ENCODE data around the gene PIEZO2.

The PIEZO2 gene

GRCh38 chr18:10681581-10682367 lies 467.6 kb downstream of the PIEZO2 start:
- Histone ChIP-seq H3K9ac (ENCODE audit: low read length) (no peak overlapping the region), H3K4me3 (ENCODE audit: low read depth in 1 of 2, low read length in 2 of 2) (no peak overlapping the region), H3K27me3 (ENCODE audit: control insufficient read depth in 1 of 2, insufficient read depth in 2 of 2, low read length in 2 of 2) (no peaks in the 10 kb centered on the region), H3K9me3 (ENCODE audit: low read length) (no peaks in the 10 kb centered on the region), H3K36me3 (ENCODE audit: insufficient read depth, low read length) (no peaks in the 10 kb centered on the region), H3K4me1 (ENCODE audit: insufficient read depth, low read length) (no peaks in the 10 kb centered on the region), H3K27ac (ENCODE audit: low read depth, low read length) (no peak overlapping the region)

GRCh38 chr18:10680271-10680596 lies 469.1 kb downstream of the PIEZO2 start:
- Histone ChIP-seq H3K27ac (ENCODE audit: low read depth, low read length) (no peak overlapping the region), H3K4me1 (ENCODE audit: insufficient read depth, low read length) (no peaks in the 10 kb centered on the region), H3K27me3 (ENCODE audit: control insufficient read depth in 1 of 2, insufficient read depth in 2 of 2, low read length in 2 of 2) (no peaks in the 10 kb centered on the region), H3K4me3 (ENCODE audit: low read depth in 1 of 2, low read length in 2 of 2) (no peak overlapping the region), H3K36me3 (ENCODE audit: insufficient read depth, low read length) (no peaks in the 10 kb centered on the region), H3K9me3 (ENCODE audit: low read length) (no peaks in the 10 kb centered on the region), H3K9ac (ENCODE audit: low read length) (no peak overlapping the region)

- Histone ChIP-seq H3K36me3 (ENCODE audit: insufficient read depth, low read length) (no peaks in the 10 kb centered on the region), H3K4me1 (ENCODE audit: insufficient read depth, low read length) (no peaks in the 10 kb centered on the region), H3K27me3 (ENCODE audit: control insufficient read depth in 1 of 2, insufficient read depth in 2 of 2, low read length in 2 of 2) (no peaks in the 10 kb centered on the region), H3K27ac (ENCODE audit: low read depth, low read length) (no peak overlapping the region), H3K9me3 (ENCODE audit: low read length) (no peaks in the 10 kb centered on the region), H3K9ac (ENCODE audit: low read length) (no peak overlapping the region), H3K4me3 (ENCODE audit: low read depth in 1 of 2, low read length in 2 of 2) (no peak overlapping the region)
Measured at GRCh38 chr18:10679557-10680270, 469.7 kb downstream of the PIEZO2 start.

GRCh38 chr18:10671441-10671840 lies 477.9 kb downstream of the PIEZO2 start:
- Histone ChIP-seq H3K4me3 (ENCODE audit: low read depth in 1 of 2, low read length in 2 of 2) (no peak overlapping the region), H3K27me3 (ENCODE audit: control insufficient read depth in 1 of 2, insufficient read depth in 2 of 2, low read length in 2 of 2) (no peaks in the 10 kb centered on the region), H3K9ac (ENCODE audit: low read length) (no peak overlapping the region), H3K27ac (ENCODE audit: low read depth, low read length) (no peak overlapping the region), H3K9me3 (ENCODE audit: low read length) (no peaks in the 10 kb centered on the region), H3K4me1 (ENCODE audit: insufficient read depth, low read length) (no peaks in the 10 kb centered on the region), H3K36me3 (ENCODE audit: insufficient read depth, low read length) (no peaks in the 10 kb centered on the region)

- no peak overlapping the region for H3K9ac ChIP-seq (ENCODE audit: low read length)
Measured at GRCh38 chr18:10670856-10671255, 478.5 kb downstream of the PIEZO2 start.

DNA sequence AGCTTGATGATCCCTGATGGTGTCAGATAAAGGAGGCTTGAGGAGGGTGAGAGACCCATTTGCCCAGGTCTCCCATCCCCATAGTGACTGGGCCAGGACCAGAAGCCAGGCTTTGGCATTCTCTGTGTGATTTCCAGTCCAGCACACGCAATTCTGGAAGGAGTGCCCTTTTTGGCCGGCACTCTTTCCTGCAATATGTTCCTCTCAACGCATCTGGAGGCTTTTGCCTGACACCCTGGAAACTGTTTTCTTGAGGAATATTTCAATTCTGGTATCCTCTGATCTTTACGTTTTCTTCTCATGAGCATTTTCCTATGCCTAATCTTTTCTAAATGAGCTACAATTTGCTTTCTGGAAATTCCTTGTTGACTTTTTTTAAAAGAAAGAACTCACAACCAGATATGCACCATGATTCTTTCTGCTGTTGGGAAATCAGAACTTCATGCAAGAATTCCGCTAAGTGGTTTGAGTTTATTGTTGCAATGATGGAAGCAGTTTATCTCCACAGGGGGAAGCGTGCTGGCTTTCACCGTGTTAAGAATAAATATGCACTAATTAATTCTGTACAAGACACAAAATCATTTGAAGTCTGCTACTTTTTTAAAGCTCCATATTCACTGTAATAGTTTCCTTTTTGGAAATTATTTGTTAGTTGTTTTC lies 479.8 kb downstream of the PIEZO2 start:
- no peak overlapping the region for H3K4me3 ChIP-seq (ENCODE audit: low read depth in 1 of 2, low read length in 2 of 2)
- H3K4me1 ChIP-seq (ENCODE audit: insufficient read depth, low read length): no peaks in the 10 kb centered on the region

More at GRCh38 chr18:10670856-10671255, 478.5 kb downstream of the PIEZO2 start:
- no peak overlapping the region for H3K4me3 ChIP-seq (ENCODE audit: low read depth in 1 of 2, low read length in 2 of 2)
- H3K36me3 ChIP-seq (ENCODE audit: insufficient read depth, low read length): no peaks in the 10 kb centered on the region
- no peak overlapping the region for H3K27ac ChIP-seq (ENCODE audit: low read depth, low read length)
- H3K27me3 ChIP-seq (ENCODE audit: control insufficient read depth in 1 of 2, insufficient read depth in 2 of 2, low read length in 2 of 2): no peaks in the 10 kb centered on the region
- no peaks in the 10 kb centered on the region for H3K4me1 ChIP-seq (ENCODE audit: insufficient read depth, low read length)
- no peaks in the 10 kb centered on the region for H3K9me3 ChIP-seq (ENCODE audit: low read length)

DNA sequence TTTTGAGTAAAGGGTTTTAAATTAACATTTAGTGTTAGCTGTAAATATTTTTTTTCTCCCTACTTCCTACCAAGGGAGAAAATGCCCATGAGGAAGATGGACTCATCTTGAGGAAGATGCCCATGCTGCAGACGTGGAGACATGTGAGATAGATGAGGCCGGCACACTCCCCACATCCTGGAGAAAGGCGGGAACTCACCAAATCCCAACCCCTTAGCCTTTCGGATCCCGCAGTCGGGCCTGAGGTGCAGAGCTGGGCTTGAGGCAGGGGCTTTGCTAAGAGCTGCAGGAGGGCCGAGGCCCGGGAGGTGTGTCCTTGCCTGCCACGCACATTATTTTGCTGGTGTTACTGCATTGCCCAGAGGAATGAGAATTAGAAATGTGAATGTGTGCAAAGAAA lies 485.6 kb downstream of the PIEZO2 start:
- Histone ChIP-seq H3K36me3 (ENCODE audit: insufficient read depth, low read length) (no peaks in the 10 kb centered on the region), H3K27me3 (ENCODE audit: control insufficient read depth in 1 of 2, insufficient read depth in 2 of 2, low read length in 2 of 2) (no peaks in the 10 kb centered on the region), H3K27ac (ENCODE audit: low read depth, low read length) (no peak overlapping the region), H3K4me1 (ENCODE audit: insufficient read depth, low read length) (no peaks in the 10 kb centered on the region), H3K9ac (ENCODE audit: low read length) (no peak overlapping the region), H3K9me3 (ENCODE audit: low read length) (no peaks in the 10 kb centered on the region), H3K4me3 (ENCODE audit: low read depth in 1 of 2, low read length in 2 of 2) (no peak overlapping the region)

More for the DNA sequence above, 479.8 kb downstream of the PIEZO2 start:
- Histone ChIP-seq H3K27me3 (ENCODE audit: control insufficient read depth in 1 of 2, insufficient read depth in 2 of 2, low read length in 2 of 2) (no peaks in the 10 kb centered on the region), H3K9me3 (ENCODE audit: low read length) (no peaks in the 10 kb centered on the region), H3K36me3 (ENCODE audit: insufficient read depth, low read length) (no peaks in the 10 kb centered on the region), H3K27ac (ENCODE audit: low read depth, low read length) (no peak overlapping the region), H3K9ac (ENCODE audit: low read length) (no peak overlapping the region)

GRCh38 chr18:10661317-10661716 lies 488.1 kb downstream of the PIEZO2 start:
- H3K27me3 ChIP-seq (ENCODE audit: control insufficient read depth in 1 of 2, insufficient read depth in 2 of 2, low read length in 2 of 2): no peaks in the 10 kb centered on the region
- no peaks in the 10 kb centered on the region for H3K4me1 ChIP-seq (ENCODE audit: insufficient read depth, low read length)
- H3K36me3 ChIP-seq (ENCODE audit: insufficient read depth, low read length): no peaks in the 10 kb centered on the region
- H3K9me3 ChIP-seq (ENCODE audit: low read length): no peaks in the 10 kb centered on the region
- H3K4me3 ChIP-seq (ENCODE audit: low read depth in 1 of 2, low read length in 2 of 2): no peak overlapping the region
- no peak overlapping the region for H3K9ac ChIP-seq (ENCODE audit: low read length)
- H3K27ac ChIP-seq (ENCODE audit: low read depth, low read length): no peak overlapping the region

DNA sequence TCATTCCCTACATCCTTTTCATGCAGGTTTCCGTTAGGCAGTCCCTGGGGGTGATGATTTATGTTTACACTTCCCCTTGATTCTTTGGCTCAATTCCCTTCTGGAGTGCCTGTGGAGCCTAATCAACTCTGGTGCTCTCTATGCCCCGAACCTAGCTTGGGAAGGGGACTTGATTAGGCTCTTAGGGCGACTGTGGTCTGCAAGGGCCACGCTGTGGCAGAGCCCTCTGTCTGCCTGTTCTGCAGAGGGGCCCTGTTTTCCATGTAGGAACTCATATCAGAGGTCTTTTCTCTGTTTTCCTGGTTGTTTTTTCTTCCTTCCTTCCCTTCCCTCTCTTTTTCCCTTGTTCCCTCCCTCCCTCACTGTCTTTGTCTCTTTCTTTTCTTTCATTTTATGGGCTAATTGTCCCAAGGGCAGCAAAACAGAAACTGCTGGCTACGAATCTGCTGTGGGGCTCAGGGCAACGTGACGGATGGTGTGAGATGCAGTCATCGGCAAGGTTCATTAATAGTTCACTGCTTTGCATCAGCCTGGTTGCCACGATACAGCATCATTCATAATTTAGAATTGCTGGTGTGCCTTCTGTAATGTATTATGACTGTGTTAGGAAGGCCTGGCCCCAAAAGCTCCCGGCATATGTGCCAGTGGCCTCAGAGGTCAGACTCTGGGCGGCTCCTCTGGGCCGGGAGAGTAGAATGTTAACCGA lies 489.0 kb downstream of the PIEZO2 start:
- H3K27ac ChIP-seq (ENCODE audit: low read depth, low read length): no peak overlapping the region
- no peaks in the 10 kb centered on the region for H3K36me3 ChIP-seq (ENCODE audit: insufficient read depth, low read length)
- H3K4me3 ChIP-seq (ENCODE audit: low read depth in 1 of 2, low read length in 2 of 2): no peak overlapping the region
- H3K27me3 ChIP-seq (ENCODE audit: control insufficient read depth in 1 of 2, insufficient read depth in 2 of 2, low read length in 2 of 2): no peaks in the 10 kb centered on the region
- H3K9me3 ChIP-seq (ENCODE audit: low read length): no peaks in the 10 kb centered on the region
- no peak overlapping the region for H3K9ac ChIP-seq (ENCODE audit: low read length)
- H3K4me1 ChIP-seq (ENCODE audit: insufficient read depth, low read length): no peaks in the 10 kb centered on the region

- no peak overlapping the region for H3K4me3 ChIP-seq (ENCODE audit: low read depth in 1 of 2, low read length in 2 of 2)
- H3K9me3 ChIP-seq (ENCODE audit: low read length): no peaks in the 10 kb centered on the region
- H3K36me3 ChIP-seq (ENCODE audit: insufficient read depth, low read length): no peaks in the 10 kb centered on the region
- H3K9ac ChIP-seq (ENCODE audit: low read length): no peak overlapping the region
- H3K27me3 ChIP-seq (ENCODE audit: control insufficient read depth in 1 of 2, insufficient read depth in 2 of 2, low read length in 2 of 2): no peaks in the 10 kb centered on the region
- no peak overlapping the region for H3K27ac ChIP-seq (ENCODE audit: low read depth, low read length)
- H3K4me1 ChIP-seq (ENCODE audit: insufficient read depth, low read length): no peaks in the 10 kb centered on the region
Measured at GRCh38 chr18:10659594-10659993, 489.8 kb downstream of the PIEZO2 start.

- no peaks in the 10 kb centered on the region for H3K36me3 ChIP-seq (ENCODE audit: insufficient read depth, low read length)
- H3K27me3 ChIP-seq (ENCODE audit: control insufficient read depth in 1 of 2, insufficient read depth in 2 of 2, low read length in 2 of 2): no peaks in the 10 kb centered on the region
- H3K27ac ChIP-seq (ENCODE audit: low read depth, low read length): no peak overlapping the region
- no peaks in the 10 kb centered on the region for H3K9me3 ChIP-seq (ENCODE audit: low read length)
- H3K4me3 ChIP-seq (ENCODE audit: low read depth in 1 of 2, low read length in 2 of 2): no peak overlapping the region
- H3K4me1 ChIP-seq (ENCODE audit: insufficient read depth, low read length): no peaks in the 10 kb centered on the region
- no peak overlapping the region for H3K9ac ChIP-seq (ENCODE audit: low read length)
Measured at GRCh38 chr18:10659000-10659399, 490.4 kb downstream of the PIEZO2 start.

Measured in muscle layer of colon (tissue), 2 donors.